GM13976 (cell line): ENCODE data around the gene BPIFA1.

Experiments used
- DNase-seq: peaks from one replicate; pipeline ENCODE4 v3.0.0; 2012; ENCODE audit warnings: low spot score
- in situ Hi-C: fragments of 300-500 bp; cut with MboI; formaldehyde crosslinking; loops from one replicate; pipeline ENCODE4 v1.12.0; 2022; ENCODE audit warnings: low sequenced_read_pairs, mixed read lengths, inconsistent platforms; ENCODE audit not compliant: unreplicated experiment
- TF ChIP-seq, protein P1 (sequence below): IDR thresholded peaks from 2 replicates; pipeline ENCODE4 v1.5.1; 2012; ENCODE audit warnings: borderline replicate concordance, mild to moderate bottlenecking; ENCODE audit not compliant: insufficient read depth; ENCODE audit errors: extremely low read depth, missing control alignments, control extremely low read depth

The BPIFA1 gene

DNA sequence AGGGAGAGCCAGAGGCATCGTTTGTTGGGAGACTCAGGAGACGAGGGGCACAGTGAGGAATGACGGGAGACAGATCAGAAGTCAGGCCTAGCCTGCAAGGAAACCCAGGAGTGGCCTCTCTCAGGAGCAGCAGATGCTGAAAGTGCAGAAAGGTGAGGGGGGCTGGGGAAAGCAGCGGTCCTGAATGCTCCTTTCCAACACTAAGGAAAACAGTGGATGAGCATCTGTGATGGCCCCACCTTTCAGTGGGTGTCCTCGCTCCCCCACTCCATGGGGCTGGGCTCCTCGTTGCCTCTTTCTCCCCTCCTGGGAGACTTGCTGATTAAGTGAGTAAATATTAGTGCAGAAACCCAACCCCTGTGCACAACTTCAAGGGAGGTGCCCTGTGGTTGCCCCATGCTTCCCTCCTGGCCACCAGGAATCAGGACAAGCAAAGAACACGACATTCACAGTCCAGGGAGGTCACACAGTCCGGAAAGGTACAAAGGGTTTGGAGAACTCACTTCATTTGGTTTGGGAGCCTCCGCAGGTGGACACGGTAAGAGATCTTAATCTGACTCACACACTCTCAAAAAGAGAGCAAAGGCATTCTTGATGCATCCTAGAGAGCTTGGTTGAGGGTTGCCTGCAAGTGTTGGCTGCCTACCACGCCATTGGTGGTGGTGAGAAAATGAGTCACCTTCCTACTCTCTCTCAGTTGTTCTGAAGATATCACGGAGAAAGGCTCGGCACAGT is 37.5 kb downstream of the BPIFA1 start:
- no peak for DNase-seq
- in situ Hi-C loops = no loop called here
- TF ChIP-seq, protein P1, sequence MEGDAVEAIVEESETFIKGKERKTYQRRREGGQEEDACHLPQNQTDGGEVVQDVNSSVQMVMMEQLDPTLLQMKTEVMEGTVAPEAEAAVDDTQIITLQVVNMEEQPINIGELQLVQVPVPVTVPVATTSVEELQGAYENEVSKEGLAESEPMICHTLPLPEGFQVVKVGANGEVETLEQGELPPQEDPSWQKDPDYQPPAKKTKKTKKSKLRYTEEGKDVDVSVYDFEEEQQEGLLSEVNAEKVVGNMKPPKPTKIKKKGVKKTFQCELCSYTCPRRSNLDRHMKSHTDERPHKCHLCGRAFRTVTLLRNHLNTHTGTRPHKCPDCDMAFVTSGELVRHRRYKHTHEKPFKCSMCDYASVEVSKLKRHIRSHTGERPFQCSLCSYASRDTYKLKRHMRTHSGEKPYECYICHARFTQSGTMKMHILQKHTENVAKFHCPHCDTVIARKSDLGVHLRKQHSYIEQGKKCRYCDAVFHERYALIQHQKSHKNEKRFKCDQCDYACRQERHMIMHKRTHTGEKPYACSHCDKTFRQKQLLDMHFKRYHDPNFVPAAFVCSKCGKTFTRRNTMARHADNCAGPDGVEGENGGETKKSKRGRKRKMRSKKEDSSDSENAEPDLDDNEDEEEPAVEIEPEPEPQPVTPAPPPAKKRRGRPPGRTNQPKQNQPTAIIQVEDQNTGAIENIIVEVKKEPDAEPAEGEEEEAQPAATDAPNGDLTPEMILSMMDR = no peak

DNA sequence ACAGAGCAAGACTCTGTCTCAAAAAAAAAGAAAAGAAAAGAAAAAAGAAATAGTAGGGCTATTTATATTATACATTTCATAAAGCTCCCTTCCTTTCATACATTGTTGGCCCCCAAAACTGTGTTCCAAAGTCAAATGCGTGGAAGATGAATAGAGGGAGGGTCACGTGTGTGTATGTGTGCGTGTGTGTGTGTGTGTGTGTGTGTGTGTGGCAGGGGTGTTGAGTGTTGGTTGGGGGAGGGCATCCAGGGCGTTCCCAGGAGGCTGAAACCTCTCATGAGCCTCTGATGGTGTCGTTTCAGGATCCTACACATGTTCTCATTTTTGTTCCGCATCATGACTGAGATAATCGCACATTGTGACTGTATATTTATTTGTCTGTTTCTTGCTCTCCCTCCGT is 39.4 kb downstream of the BPIFA1 start:
- in situ Hi-C loops = no loop called here
- TF ChIP-seq, protein P1 = no peak
- no peak for DNase-seq

DNA sequence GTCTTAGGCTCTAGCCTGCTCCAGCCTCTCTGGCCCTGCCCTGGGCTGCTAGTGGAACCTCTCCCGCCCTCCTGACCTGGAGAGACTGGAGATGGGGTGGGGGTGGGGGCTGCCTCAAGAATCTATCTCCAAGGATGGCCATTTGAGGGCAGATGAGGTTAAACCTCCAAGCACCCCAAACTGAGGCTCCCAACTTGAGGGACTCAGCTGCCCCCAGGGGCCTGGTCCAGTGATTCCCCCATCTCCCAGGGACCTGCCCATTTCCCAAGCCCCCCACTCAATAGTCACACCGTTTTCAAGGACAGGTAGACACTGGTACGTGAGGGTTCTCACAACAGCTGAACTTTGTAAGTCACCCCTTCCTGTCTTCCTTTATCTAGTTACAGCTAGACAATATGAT is 40.1 kb downstream of the BPIFA1 start:
- in situ Hi-C loops = no loop called here
- TF ChIP-seq, protein P1 = no peak
- no peak for DNase-seq

DNA sequence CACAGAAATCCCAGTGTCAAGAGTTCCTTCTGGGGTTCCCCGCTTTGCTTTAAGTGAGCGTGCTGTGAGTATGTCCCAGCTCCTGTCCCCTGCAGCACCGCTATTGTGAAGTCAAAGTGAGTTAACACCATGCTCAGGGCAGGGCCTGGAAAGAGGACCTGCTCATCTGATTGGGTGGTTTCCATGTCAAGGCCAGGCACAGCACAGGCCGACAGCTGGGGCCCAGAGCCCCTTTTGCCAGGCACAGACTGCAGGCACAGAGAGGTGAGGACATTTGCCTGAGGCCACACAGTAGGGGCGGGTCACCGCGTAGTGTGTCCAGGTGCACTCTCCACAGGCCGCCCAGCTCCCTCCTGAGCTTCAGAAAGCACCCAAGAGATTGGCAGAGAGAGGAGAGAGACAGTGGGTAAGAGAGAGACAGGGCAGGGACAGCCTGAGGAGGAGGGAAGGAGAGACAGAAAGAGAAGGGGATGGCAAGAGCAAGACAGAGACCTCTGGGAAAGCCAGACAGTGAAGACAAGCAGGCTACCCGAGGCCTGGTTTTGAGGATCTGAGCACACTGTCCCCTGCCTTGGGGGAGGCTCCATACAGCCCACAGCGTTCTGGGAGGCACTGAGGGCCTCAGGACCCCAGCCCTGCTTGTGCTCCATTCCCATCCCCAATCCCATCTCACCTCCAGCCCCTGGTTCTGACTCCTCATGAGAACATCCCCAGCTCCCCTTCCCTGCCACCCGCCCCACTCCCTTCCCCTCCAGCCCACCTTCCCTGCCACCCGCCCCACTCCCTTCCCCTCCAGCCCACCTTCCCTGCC is 40.7 kb downstream of the BPIFA1 start:
- DNase-seq = no peak
- in situ Hi-C loops = no loop called here
- TF ChIP-seq, protein P1 = no peak

DNA sequence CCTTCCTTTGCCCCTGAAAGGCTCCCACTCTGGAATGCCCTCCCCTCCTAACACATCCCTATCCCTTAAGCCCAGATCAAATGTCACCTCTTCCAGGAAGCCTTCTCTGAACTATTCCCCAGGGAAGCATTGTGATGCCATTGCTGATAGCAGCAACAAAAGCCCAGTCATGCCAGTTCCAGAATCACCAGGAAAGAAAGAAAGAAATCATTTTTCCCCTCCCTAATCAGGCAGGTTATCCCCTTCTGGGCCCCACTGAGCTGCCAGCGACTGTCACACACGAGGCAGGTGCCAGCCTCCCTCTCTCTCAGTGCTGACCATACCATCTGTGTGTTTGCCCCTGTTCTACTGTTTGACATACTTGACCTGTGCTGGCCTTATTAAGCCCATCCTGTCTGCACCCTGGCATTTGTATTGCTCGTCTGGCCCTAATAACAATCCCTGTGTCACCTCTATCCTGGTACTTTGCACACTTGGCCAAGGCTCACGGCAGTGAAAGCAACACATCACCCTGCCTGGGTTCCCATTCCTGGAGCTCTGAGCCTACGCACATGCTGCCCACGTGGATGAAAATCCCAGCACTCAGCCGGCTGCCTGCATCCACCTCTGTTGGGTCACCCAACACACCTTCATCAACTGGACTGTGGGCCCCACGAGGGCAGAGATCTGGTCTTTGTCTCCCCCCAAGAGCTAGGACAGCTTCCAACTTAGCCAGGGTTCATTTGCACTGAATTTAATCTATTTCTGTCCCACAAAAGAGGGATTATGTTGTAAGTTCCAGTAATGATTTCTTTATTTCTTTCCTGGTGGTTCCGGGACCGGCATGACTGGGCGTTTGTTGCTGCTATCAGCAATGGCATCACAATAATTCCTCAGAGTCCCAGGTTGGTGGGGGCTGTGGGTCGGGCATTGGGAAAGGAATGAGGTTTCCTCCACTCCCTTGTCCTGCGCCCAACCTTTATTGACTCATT is 42.0 kb downstream of the BPIFA1 start:
- TF ChIP-seq, protein P1 = no peak
- in situ Hi-C loops = no loop called here
- DNase-seq = no peak

DNA sequence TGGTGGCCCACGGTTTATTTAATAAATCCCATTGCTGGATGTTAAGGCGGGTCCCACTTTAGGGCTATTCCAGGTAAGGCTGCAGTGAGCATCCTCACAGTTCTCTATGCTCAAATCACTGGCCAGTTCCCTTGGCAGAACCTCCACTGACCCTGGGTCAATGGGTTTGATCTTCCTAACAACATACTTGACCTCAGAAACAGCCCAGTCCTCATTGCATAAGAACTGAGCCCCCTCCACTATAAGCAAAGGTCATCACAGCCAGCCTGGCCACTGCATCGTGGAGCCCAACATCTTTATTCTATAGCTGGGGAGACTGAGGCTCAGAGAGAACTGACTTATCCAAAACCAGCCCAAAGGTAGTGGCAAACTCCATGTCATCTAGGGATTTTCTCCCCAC is 42.9 kb downstream of the BPIFA1 start:
- in situ Hi-C loops = no loop called here
- no peak for DNase-seq
- TF ChIP-seq, protein P1 = no peak
